ENCODE data around the gene GJC2. TPM values are rescaled to one million over a fixed set of nuclear protein-coding genes. Genes with fewer than 3 reads are reported as not detected.

The GJC2 gene
- total RNA-seq, 2 donors from 2014 or later, result 0.69 to 1.2 TPM

DNA sequence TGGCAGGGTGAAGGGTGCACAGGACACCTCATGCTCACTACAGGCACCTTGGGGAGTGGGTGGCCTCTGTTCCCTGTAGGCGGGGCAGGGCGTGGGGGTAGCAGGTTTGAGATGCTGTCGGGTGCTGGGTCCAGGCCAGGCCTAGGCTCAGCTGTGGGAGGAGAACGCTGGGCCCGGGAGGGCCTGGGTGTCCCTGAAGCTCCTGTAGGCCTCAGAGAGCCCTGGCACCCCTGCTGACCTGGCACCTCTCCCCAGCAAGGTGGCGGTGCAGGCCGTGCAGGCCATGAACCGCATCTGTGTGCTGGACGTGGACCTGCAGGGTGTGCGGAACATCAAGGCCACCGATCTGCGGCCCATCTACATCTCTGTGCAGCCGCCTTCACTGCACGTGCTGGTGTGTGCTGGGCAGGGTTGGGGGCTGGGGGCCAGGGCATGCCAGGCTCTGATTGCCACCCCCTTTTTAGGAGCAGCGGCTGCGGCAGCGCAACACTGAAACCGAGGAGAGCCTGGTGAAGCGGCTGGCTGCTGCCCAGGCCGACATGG is 2.5 kb upstream of the GJC2 start:
- H3K27ac ChIP-seq, result no peak overlapping the region
- no peaks in the 10 kb centered on the region for H3K27me3 ChIP-seq
- intact Hi-C loops (cut with DNase I), result no loop called here
- no peaks in the 10 kb centered on the region for H3K36me3 ChIP-seq
- no peaks in the 10 kb centered on the region for H3K9me3 ChIP-seq
- TF ChIP-seq, protein P1, sequence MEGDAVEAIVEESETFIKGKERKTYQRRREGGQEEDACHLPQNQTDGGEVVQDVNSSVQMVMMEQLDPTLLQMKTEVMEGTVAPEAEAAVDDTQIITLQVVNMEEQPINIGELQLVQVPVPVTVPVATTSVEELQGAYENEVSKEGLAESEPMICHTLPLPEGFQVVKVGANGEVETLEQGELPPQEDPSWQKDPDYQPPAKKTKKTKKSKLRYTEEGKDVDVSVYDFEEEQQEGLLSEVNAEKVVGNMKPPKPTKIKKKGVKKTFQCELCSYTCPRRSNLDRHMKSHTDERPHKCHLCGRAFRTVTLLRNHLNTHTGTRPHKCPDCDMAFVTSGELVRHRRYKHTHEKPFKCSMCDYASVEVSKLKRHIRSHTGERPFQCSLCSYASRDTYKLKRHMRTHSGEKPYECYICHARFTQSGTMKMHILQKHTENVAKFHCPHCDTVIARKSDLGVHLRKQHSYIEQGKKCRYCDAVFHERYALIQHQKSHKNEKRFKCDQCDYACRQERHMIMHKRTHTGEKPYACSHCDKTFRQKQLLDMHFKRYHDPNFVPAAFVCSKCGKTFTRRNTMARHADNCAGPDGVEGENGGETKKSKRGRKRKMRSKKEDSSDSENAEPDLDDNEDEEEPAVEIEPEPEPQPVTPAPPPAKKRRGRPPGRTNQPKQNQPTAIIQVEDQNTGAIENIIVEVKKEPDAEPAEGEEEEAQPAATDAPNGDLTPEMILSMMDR (IDR thresholded peaks at IDR 0.05), result no peak
- no peak overlapping the region for H3K4me3 ChIP-seq
- H3K9ac ChIP-seq (ENCODE audit: low read depth in 2 of 2, low read length in 2 of 2), result no peak overlapping the region
- H3K4me1 ChIP-seq, result peaks cover 6% of the 10 kb centered on the region
- DNase-seq, result no peak

DNA sequence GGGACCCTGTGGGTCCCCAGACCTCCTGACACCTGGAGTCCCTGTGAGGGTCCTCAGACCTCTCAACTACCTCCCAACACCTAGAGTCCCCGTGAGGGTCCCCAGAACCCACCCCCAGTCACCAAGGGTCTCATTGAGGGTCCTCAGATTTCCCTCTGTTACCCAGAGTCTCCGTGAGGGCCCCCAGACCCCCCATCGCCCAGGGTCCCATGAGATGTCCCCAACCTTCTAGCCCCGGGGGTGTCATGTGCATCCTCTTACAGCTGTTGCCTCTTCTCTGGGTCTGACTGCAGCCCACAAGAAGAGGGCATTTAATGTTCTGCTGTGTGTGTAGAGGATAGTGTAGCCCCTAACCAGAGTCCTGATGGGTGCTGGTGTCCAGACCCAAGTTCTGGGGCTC is 2.0 kb upstream of the GJC2 start:
- no peak overlapping the region for H3K9ac ChIP-seq (ENCODE audit: low read depth in 2 of 2, low read length in 2 of 2)
- H3K27me3 ChIP-seq, result no peaks in the 10 kb centered on the region
- TF ChIP-seq, protein P1 (IDR thresholded peaks at IDR 0.05), result no peak
- H3K4me3 ChIP-seq, result no peak overlapping the region
- no peaks in the 10 kb centered on the region for H3K36me3 ChIP-seq
- peaks cover under 1% of the 10 kb centered on the region for H3K4me1 ChIP-seq
- H3K27ac ChIP-seq, result no peak overlapping the region
- no peak for DNase-seq
- intact Hi-C loops (cut with DNase I), result no loop called here
- no peaks in the 10 kb centered on the region for H3K9me3 ChIP-seq

DNA sequence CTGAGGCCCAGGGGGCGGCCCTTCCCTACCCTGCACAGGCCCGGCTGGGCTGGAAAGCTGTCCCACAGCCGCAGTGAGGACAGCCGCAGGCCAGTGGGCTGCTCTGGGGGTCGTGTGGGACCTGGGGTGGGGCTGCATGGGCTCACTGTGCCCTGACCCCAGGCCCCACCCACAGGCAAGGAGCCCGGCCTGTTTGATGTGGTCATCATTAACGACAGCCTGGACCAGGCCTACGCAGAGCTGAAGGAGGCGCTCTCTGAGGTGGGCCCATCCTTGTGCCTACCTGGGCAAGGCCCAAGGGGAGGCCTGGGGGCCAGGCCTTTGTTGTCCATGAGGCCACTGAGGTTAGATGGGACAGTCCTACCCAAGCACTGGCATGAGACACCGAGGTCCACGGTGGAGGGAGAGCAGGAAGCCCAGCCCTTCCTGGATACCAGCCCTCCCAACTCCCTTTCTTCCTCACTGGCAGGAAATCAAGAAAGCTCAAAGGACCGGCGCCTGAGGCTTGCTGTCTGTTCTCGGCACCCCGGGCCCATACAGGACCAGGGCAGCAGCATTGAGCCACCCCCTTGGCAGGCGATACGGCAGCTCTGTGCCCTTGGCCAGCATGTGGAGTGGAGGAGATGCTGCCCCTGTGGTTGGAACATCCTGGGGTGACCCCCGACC is 1.4 kb upstream of the GJC2 start:
- Histone ChIP-seq H3K4me1 (no peaks in the 10 kb centered on the region), H3K36me3 (no peaks in the 10 kb centered on the region), H3K27me3 (no peaks in the 10 kb centered on the region), H3K4me3 (no peak overlapping the region), H3K9ac (ENCODE audit: low read depth in 2 of 2, low read length in 2 of 2) (no peak overlapping the region), H3K9me3 (no peaks in the 10 kb centered on the region), H3K27ac (peak overlapping the region; percentile 47)
- intact Hi-C loops (cut with DNase I), result no loop called here
- no peak for DNase-seq
- TF ChIP-seq, protein P1 (IDR thresholded peaks at IDR 0.05), result no peak

DNA sequence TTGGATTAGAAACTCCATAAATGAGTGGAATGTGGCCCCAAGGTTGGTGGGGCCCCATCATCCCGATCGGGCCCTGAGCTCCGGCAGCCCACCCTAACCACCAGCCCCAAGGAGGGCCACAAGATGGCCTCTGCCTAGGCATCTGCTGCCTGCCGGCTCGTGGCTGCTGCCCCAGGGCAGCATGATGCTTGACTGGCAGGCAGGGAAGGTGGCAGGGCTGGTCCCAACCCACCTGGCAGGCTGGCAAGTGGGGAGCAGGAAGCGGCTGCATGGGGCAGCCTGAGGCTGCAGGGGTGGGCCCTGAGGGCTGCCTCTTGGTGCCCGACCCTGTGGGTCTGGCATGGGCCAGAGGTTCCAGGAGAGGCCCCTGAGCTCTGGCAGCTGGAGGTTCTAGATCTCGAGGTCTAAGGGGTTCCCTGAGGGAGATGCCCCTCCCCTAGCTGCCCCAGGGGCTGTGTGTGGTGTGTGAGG is 760 bp upstream of the GJC2 start:
- Histone ChIP-seq H3K27me3 (no peaks in the 10 kb centered on the region), H3K4me3 (no peak overlapping the region), H3K9ac (ENCODE audit: low read depth in 2 of 2, low read length in 2 of 2) (peak overlapping the region in 1 of 2 donors; percentile 39), H3K27ac (peak overlapping the region; percentile 47), H3K36me3 (no peaks in the 10 kb centered on the region), H3K4me1 (no peaks in the 10 kb centered on the region), H3K9me3 (no peaks in the 10 kb centered on the region)
- no peak for DNase-seq
- TF ChIP-seq, protein P1 (IDR thresholded peaks at IDR 0.05), result no peak
- intact Hi-C loops (cut with DNase I), result no loop called here

DNA sequence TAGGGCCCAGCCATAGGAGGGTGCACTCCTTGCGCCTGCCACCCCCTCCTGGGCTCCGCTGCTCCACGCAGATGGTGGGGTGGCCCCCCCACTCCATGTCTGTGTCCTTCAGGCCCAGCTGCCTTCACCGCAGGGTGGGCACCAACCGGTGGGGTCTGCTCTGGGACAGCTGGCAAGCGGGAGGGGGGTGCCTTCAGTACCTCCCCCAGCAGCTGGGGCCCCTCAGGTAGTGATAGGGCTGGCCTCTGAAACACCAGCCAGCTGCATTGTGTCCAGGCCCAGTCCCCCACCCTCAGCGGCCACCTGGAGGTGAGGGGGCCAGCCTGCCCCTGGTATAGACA is 360 bp downstream of the GJC2 start:
- Histone ChIP-seq H3K36me3 (no peaks in the 10 kb centered on the region), H3K27me3 (no peaks in the 10 kb centered on the region), H3K9me3 (no peaks in the 10 kb centered on the region), H3K4me1 (no peaks in the 10 kb centered on the region), H3K4me3 (no peak overlapping the region), H3K9ac (ENCODE audit: low read depth in 2 of 2, low read length in 2 of 2) (peak overlapping the region; percentile 34 to 39), H3K27ac (peak overlapping the region; percentile 47)
- TF ChIP-seq, protein P1 (IDR thresholded peaks at IDR 0.05), result no peak
- intact Hi-C loops (cut with DNase I), result no loop called here
- peak; percentile 17 for DNase-seq

Data from colonic mucosa (tissue), 4 donors.